Esophagus squamous epithelium (tissue), 5 donors: ENCODE measurements around the gene CALML5. TPM values are rescaled to one million over a fixed set of nuclear protein-coding genes. Genes with fewer than 3 reads are reported as not detected.

Source experiments
- DNase-seq: peaks from one replicate; lab custom pipeline; 2025; lab: John Stamatoyannopoulos, UW
- H3K27ac ChIP-seq, 4 donors: fragments of 200-600 bp; sonication (generic); one replicate each; pipeline ENCODE4 v1.5.1; 2016 to 2019; ENCODE audit warnings: mild to moderate bottlenecking in 1 of 4
- H3K27me3 ChIP-seq, 4 donors: fragments of 200-600 bp; sonication (generic); 1 replicate in 3 of 4; 2 replicates in 1 of 4; pipeline versions ENCODE4 v1.5.1 to v1.6.0; 2017 to 2021; ENCODE audit warnings: antibody characterized with exemption in 1 of 4
- H3K36me3 ChIP-seq, 3 donors: fragments of 200-600 bp; sonication (generic); one replicate each; pipeline ENCODE4 v1.5.1; 2016 to 2019
- H3K4me1 ChIP-seq, 3 donors: fragments of 200-600 bp; sonication (generic); one replicate each; pipeline ENCODE4 v1.5.1; 2017 to 2019
- H3K4me3 ChIP-seq, 4 donors: fragments of 200-600 bp; sonication (generic); 1 replicate in 3 of 4; 2 replicates in 1 of 4; pipeline ENCODE4 v1.5.1; 2016 to 2019; ENCODE audit warnings: mild to moderate bottlenecking in 2 of 4, moderate library complexity in 1 of 4
- H3K9me3 ChIP-seq, 3 donors: fragments of 200-600 bp; sonication (generic); one replicate each; pipeline ENCODE4 v1.5.1; 2016 to 2019
- POLR2A ChIP-seq, 4 donors: fragments of 450-650 bp; IDR thresholded peaks; one replicate each; pipeline ENCODE4 v1.6.1; 2017; ENCODE audit warnings: antibody characterized with exemption in 4 of 4, mild to moderate bottlenecking in 4 of 4, moderate library complexity in 3 of 4
- WGBS, 2 donors: methylation state at CpG; one replicate each; pipeline ENCODE4 v1.1.5; 2018; 5-methylcytosine and 5-hydroxymethylcytosine counted together
- intact Hi-C: fragments of 100-400 bp; cut with DNase I; formaldehyde crosslinking; loops from one replicate; pipeline ENCODE4 v1.15.0; 2022
- total RNA-seq, 4 donors: library from RNA; depleted of rRNA; stranded (reverse); fragments of >200 nt; gene quantifications; one replicate each; pipeline ENCODE4 v1.1.0, GENCODE V29; 2016
- TF ChIP-seq, protein P1 (sequence below), 6 experiments: fragments of 450-650 bp in 4 of 6; fragments of 200-600 bp in 2 of 6; sonication (generic) in 2 of 6; IDR thresholded peaks; one replicate each; pipeline ENCODE4 v1.5.1; 2016 to 2019; ENCODE audit warnings: antibody characterized with exemption in 6 of 6, mild to moderate bottlenecking in 4 of 6, moderate library complexity in 4 of 6
- donor health status: DM: yes; HTN: yes; CAD: no.

The CALML5 gene
- total RNA-seq, 4 donors from 2014 or later = 14.5 to 148 (median 22.6) TPM

DNA sequence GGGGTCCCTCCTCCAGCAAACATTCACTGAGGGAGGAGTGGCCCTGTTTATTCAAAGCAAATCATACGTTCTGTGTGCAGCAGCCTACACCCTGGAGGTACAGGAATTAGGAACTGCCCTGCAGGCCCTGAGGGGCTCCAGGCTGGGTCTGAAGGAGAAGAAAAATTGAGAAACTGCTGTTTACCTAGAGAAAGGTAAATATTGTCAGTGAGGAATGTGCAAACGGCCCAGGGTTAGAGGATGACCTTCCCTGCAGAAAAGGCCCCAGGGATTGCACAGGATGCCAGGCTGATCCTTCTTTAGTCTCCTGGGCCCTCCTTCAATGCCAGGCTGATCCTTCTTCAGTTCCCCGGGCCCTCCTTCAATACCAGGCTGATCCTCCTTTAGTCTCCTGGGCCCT is 5.7 kb downstream of the CALML5 start:
- 54 to 70% methylated on average over 3 of the region's 3 CpGs for WGBS, 2 donors
- Histone ChIP-seq H3K4me1 (peaks cover 1 to 29% (median 12%) of the 10 kb centered on the region in 3 donors), H3K27ac (no peak overlapping the region), H3K36me3 (no peaks in the 10 kb centered on the region), H3K9me3 (peaks cover 0 to 9% (median 0%) of the 10 kb centered on the region in 3 donors), H3K4me3 (no peak overlapping the region), H3K27me3 (no peaks in the 10 kb centered on the region)
- no peak for DNase-seq
- no peak for TF ChIP-seq POLR2A (IDR thresholded peaks at IDR 0.05)
- TF ChIP-seq, protein P1, sequence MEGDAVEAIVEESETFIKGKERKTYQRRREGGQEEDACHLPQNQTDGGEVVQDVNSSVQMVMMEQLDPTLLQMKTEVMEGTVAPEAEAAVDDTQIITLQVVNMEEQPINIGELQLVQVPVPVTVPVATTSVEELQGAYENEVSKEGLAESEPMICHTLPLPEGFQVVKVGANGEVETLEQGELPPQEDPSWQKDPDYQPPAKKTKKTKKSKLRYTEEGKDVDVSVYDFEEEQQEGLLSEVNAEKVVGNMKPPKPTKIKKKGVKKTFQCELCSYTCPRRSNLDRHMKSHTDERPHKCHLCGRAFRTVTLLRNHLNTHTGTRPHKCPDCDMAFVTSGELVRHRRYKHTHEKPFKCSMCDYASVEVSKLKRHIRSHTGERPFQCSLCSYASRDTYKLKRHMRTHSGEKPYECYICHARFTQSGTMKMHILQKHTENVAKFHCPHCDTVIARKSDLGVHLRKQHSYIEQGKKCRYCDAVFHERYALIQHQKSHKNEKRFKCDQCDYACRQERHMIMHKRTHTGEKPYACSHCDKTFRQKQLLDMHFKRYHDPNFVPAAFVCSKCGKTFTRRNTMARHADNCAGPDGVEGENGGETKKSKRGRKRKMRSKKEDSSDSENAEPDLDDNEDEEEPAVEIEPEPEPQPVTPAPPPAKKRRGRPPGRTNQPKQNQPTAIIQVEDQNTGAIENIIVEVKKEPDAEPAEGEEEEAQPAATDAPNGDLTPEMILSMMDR (IDR thresholded peaks at IDR 0.05) = no peak
- intact Hi-C loops = no loop called here

DNA sequence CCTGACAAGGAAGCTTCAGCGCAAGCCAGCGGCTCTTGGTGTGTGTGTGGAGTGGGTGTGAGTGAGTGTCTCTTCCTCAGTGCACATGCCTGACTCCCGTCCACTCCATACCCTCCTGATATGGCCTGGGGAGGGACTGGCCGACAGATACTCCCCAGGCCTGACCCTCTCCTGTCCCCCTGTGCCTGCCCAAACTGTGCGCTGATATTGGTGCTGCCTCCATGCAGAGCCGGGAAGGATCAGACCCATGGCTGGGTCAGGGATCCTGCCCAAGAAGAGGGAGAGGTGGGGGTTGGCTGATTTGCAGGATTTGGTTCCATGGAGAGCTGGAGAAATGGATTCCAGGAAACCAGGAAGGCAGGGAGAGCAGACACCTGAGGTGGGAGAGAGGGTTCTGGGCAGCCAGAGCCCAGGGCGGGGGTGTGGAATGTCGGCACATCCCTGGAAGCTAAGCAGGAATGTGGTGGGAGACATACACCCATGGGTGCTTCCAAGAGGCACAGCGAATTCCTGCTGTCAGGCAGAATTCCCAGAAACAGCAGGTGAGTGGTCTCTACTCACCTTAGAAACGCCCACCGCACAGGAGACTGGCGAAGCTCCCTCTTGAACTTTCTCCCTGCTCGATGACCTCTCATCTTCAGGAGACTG is 6.3 kb downstream of the CALML5 start:
- no peak for DNase-seq
- no peaks in the 10 kb centered on the region for H3K36me3 ChIP-seq
- H3K9me3 ChIP-seq = peaks cover 0 to 9% (median 0%) of the 10 kb centered on the region in 3 donors
- 92 to 93% methylated on average over 7 to 9 of the region's 13 CpGs for WGBS, 2 donors
- no peaks in the 10 kb centered on the region for H3K27me3 ChIP-seq
- TF ChIP-seq, protein P1 (IDR thresholded peaks at IDR 0.05) = no peak
- no peak for TF ChIP-seq POLR2A (IDR thresholded peaks at IDR 0.05)
- no peak overlapping the region for H3K4me3 ChIP-seq
- peaks cover 0 to 27% (median 7%) of the 10 kb centered on the region in 3 donors for H3K4me1 ChIP-seq
- no peak overlapping the region for H3K27ac ChIP-seq
- intact Hi-C loops = no loop called here

DNA sequence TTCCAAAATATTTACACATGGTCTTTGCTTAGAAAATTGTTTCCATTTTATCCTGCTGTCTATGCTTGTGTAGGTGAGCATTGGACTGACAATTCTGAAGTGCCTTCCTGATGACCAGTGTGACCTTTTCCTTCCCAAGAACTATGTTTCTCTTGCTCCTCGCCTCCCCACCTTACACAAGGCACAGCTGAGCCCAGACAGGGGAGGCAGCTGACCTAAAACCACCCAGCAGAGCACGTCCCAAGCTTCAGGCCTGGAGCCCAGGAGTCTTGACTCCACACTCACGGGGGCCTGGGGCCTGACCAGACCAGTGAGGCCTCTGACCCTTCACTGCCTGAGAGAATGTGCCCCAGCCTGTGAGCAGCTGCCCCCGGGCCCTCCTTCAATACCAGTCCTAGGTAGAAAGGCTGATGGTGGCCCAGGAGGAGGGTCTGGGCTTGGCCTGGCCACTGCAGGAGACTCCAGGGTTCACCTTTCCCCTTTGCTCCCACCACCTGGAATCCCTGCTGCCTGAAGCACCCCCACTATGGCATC is 7.0 kb downstream of the CALML5 start:
- no peak for DNase-seq
- Histone ChIP-seq H3K27ac (no peak overlapping the region), H3K4me1 (peaks cover 0 to 33% (median 7%) of the 10 kb centered on the region in 3 donors), H3K27me3 (no peaks in the 10 kb centered on the region), H3K36me3 (no peaks in the 10 kb centered on the region), H3K9me3 (peaks cover 0 to 9% (median 0%) of the 10 kb centered on the region in 3 donors), H3K4me3 (no peak overlapping the region)
- TF ChIP-seq POLR2A (IDR thresholded peaks at IDR 0.05) = no peak
- TF ChIP-seq, protein P1 (IDR thresholded peaks at IDR 0.05) = no peak
- WGBS, 2 donors = 95 to 100% methylated on average over 1 to 2 of the region's 4 CpGs
- intact Hi-C loops = no loop called here

DNA sequence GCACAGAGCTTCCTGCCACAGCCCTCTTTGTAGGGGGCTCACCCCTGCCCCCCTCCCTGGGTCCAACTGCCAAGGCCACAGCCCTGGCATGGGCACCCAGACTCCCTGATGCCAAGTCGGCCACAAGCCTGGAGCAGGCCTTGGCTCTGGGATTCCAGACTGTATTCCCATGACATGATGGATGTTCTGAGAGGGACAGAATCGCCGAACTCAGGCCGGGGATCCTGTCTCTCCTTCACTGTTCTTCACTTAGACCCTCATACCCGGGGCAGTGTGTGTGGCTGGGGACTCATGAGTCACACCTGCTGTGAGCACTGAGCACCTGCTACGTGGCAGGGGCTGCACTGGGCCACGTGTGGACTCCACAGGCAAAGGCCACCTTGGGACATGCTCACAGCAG is 7.9 kb downstream of the CALML5 start:
- Histone ChIP-seq H3K27me3 (no peaks in the 10 kb centered on the region), H3K9me3 (peaks cover 0 to 9% (median 0%) of the 10 kb centered on the region in 3 donors), H3K36me3 (no peaks in the 10 kb centered on the region), H3K27ac (no peak overlapping the region), H3K4me1 (peaks cover 0 to 33% (median 7%) of the 10 kb centered on the region in 3 donors), H3K4me3 (no peak overlapping the region)
- DNase-seq = no peak
- TF ChIP-seq, protein P1 (IDR thresholded peaks at IDR 0.05) = no peak
- no peak for TF ChIP-seq POLR2A (IDR thresholded peaks at IDR 0.05)
- intact Hi-C loops = no loop called here
- 75 to 78% methylated on average over 1 to 3 of the region's 7 CpGs for WGBS, 2 donors

DNA sequence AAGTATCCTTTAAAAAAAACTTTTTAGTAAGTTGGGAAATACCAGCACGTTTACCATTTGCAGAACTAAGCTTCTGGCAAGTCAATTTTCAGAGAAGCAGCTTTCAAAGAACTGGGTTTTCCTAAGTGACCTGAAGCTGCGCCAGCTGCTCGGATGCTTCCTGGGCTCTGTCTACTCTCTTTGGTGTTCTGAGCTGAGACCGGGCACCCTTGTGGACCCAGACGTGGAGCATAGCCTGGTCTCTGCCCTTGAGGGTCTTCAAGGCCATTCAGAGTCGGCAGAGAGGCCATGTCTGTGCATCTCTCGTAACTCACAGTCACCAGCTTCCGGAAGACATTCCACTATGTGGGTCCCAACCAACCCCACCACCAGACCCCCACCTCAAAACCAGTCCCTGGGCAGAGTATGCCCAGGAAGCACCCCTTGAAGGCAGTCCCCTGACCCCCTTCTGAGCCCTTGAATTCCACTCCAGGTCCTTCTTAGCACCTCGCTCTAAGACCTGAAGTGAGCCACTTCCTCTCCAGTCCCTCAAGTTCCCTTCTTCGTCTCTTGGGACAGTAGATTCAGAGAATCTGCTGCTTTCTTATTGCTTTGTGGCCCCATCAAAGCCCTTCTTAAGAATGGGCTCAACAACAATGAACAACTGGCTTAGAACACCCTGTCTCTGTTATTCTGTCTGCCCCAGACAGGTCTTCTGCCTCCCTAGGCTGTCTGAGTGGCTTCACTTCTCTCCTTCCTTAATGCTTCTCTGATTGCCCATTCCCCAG is 8.5 kb downstream of the CALML5 start:
- peaks cover 0 to 9% (median 0%) of the 10 kb centered on the region in 3 donors for H3K9me3 ChIP-seq
- intact Hi-C loops = no loop called here
- H3K36me3 ChIP-seq = no peaks in the 10 kb centered on the region
- TF ChIP-seq, protein P1 (IDR thresholded peaks at IDR 0.05) = no peak
- TF ChIP-seq POLR2A (IDR thresholded peaks at IDR 0.05) = no peak
- H3K27ac ChIP-seq = no peak overlapping the region
- H3K27me3 ChIP-seq = no peaks in the 10 kb centered on the region
- no peak for DNase-seq
- peaks cover 0 to 29% (median 7%) of the 10 kb centered on the region in 3 donors for H3K4me1 ChIP-seq
- 80 to 88% methylated on average over 8 to 10 of the region's 10 CpGs for WGBS, 2 donors
- H3K4me3 ChIP-seq = no peak overlapping the region
